SK-N-MC (cell line): Measurements from ENCODE around the gene CAPN15.
"Not testable (repeated sequence)": the region's sequence is repeated elsewhere in the genome, so short reads cannot be mapped to it uniquely, and the experiment has no call there.

Experiments used
- DNase-seq: peaks from one replicate; pipeline ENCODE4 v3.0.0-alpha.2; 2011; ENCODE audit warnings: low read depth, low spot score
- H3K27ac ChIP-seq: fragments of 200-600 bp; sonication (generic); 2 replicates; pipeline ENCODE4 v1.5.1; 2016; ENCODE audit warnings: mixed run types
- H3K36me3 ChIP-seq: fragments of 200-600 bp; sonication (generic); 2 replicates; pipeline ENCODE4 v1.6.1; 2017; ENCODE audit warnings: antibody characterized with exemption, low read length, mixed read lengths; ENCODE audit not compliant: insufficient read depth
- H3K4me3 ChIP-seq: fragments of 200-600 bp; sonication (generic); 2 replicates; pipeline ENCODE4 v1.5.1; 2016
- H3K9ac ChIP-seq: fragments of 200-600 bp; sonication (generic); 2 replicates; pipeline ENCODE4 v1.8.0; 2017; ENCODE audit warnings: mixed run types, mixed read lengths; ENCODE audit not compliant: insufficient read length
- H3K9me3 ChIP-seq: fragments of 200-600 bp; sonication (generic); 2 replicates; pipeline ENCODE4 v1.6.1; 2017; ENCODE audit warnings: low read depth, mild to moderate bottlenecking, antibody characterized with exemption, low read length, moderate library complexity, mixed read lengths
- EZH2 ChIP-seq: fragments of 200-600 bp; sonication (generic); IDR thresholded peaks from one replicate; pipeline ENCODE4 v1.6.1; 2017; ENCODE audit warnings: antibody characterized with exemption
- FOXP2 ChIP-seq: optimal IDR thresholded peaks from 2 replicates; pipeline ENCODE3; 2011; ENCODE audit warnings: mild to moderate bottlenecking, moderate library complexity; ENCODE audit not compliant: insufficient read depth; ENCODE audit errors: extremely low read length, control extremely low read depth
- POLR2AphosphoS5 ChIP-seq: IDR thresholded peaks from 2 replicates; pipeline ENCODE4 v1.6.1; 2012; ENCODE audit warnings: mild to moderate bottlenecking, low read depth, low read length, borderline replicate concordance

Gene CAPN15

DNA sequence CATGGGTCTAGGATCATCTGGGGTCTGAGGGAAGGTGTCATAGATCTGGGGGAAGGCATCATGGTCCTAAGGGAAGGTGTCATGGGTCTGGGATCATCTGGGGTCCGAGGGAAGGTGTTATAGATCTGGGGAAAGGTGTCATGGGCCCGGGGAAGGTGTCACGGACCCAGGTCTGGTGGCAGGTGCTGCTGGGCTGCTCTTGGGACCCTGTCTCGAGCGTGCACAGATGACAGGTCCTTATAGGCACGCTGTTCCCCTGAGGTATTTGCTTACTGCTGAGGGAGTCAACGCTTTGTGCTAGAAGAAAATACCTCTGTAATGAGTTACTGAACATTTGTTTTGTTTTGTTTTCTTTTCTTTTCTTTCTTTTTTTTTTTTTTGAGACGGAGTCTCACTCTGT is 63.7 kb downstream of the CAPN15 start:
- Histone ChIP-seq H3K27ac (no peak overlapping the region), H3K9me3 (no peaks in the 10 kb centered on the region), H3K36me3 (no peaks in the 10 kb centered on the region), H3K9ac (no peak overlapping the region), H3K4me3 (peak overlapping the region; percentile 90)
- no peak for TF ChIP-seq POLR2AphosphoS5
- TF ChIP-seq EZH2 = no peak
- no peak for TF ChIP-seq FOXP2
- no peak for DNase-seq

DNA sequence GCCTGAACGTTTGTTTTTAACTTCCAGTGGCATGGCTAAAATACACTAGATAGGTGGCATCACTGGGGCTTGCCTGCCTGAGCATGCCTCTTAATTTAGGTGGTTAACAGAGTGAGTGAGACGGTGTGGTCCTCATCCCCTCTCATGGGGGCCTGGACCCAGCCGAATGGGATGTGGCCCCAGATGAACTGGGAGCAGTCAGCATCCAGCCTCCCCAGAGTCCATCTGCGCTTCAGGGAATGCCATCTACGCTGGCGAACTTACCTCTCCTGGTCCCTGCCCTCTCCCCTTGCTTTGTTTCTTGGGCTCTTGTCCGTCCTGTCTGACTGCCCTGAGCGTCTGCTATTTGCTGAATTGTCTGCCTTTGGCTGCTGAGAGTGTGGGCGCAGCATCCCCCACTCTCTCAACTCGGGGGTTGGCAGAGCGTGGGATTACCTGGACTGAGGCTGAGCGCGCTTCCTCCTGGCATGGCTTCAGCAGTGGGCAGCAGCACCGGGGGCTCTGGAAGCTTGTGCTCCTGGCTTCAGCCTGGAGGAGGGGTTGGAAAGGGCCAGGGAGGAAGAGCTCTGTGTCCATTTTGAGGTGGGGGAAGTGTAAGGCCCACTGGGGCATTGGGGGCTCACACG is 64.5 kb downstream of the CAPN15 start:
- no peak overlapping the region for H3K27ac ChIP-seq
- H3K9ac ChIP-seq = no peak overlapping the region
- no peak overlapping the region for H3K4me3 ChIP-seq
- no peaks in the 10 kb centered on the region for H3K36me3 ChIP-seq
- no peaks in the 10 kb centered on the region for H3K9me3 ChIP-seq
- no peak for DNase-seq
- TF ChIP-seq POLR2AphosphoS5 (no peak), EZH2 (no peak), FOXP2 (no peak)

DNA sequence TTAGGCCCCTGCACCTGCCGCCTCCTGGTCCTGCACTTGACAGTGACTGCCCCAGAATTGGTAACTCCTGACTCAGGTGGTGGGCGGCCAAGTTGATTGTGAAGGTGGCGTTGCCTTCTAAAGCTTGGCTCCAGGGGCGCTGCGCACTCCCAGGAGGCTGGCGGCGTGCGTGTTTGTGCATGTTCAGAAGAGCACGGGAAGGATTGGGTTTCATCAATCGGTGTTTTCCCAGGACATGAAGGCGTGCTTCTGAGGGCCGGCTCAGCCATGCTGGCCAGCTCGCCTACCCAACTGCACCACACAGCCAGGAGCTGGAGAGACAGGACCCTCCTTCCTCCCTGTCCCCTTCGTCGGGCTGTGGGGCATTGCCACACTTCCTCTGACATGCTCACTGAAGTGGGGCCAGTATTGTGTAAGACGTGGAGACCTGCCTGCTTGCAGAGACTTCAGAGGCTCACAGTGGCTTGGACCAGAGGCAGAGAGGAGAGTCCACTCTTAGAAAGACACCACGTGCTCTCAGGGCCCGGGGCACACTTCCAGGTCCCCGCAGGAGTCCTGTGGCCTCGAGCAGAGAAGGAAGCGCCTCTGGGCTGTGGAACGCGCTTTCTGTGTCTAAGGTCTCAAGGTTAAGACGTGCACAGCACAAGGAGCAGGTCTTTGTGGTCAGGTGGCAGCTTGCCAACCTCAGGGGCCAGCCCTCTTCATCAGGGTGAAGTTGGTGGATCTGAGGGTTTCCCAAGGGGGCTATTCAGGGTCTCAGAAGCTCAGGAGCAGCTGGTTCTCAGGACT is 65.2 kb downstream of the CAPN15 start:
- no peak for DNase-seq
- Histone ChIP-seq H3K4me3 (no peak overlapping the region), H3K9ac (no peak overlapping the region), H3K9me3 (no peaks in the 10 kb centered on the region), H3K27ac (no peak overlapping the region), H3K36me3 (no peaks in the 10 kb centered on the region)
- TF ChIP-seq FOXP2 = no peak
- TF ChIP-seq POLR2AphosphoS5 = no peak
- TF ChIP-seq EZH2 = no peak

- no peak for DNase-seq
- no peak overlapping the region for H3K27ac ChIP-seq
- H3K9ac ChIP-seq = no peak overlapping the region
- no peak overlapping the region for H3K4me3 ChIP-seq
- H3K9me3 ChIP-seq = no peaks in the 10 kb centered on the region
- no peak for TF ChIP-seq FOXP2
- no peaks in the 10 kb centered on the region for H3K36me3 ChIP-seq
Observed at GRCh38 chr16:593406-593805, 65.9 kb downstream of the CAPN15 start.

DNA sequence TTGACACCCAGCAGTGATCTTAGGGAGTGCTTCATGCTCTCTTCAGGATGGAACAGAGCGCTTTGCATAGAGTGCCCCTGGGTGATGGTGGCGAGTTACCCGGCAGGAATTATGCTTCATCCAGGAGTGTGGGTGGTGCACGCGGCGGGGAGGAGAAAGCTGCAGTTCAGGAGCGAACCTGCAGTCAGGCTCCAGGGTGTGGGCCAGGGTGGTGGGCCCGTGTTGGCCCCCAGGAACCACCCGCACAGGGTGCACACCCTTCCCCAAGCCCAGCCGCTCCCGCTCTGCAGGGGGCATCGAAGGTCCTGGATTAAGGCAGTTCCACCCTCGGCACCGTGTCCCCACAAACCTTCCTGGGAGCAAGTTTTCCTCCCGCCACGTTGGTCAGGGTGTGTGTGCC is 66.3 kb downstream of the CAPN15 start:
- Histone ChIP-seq H3K36me3 (no peaks in the 10 kb centered on the region), H3K9me3 (no peaks in the 10 kb centered on the region), H3K9ac (no peak overlapping the region), H3K27ac (no peak overlapping the region), H3K4me3 (no peak overlapping the region)
- DNase-seq = no peak
- TF ChIP-seq EZH2 = no peak
- TF ChIP-seq POLR2AphosphoS5 = no peak
- no peak for TF ChIP-seq FOXP2

DNA sequence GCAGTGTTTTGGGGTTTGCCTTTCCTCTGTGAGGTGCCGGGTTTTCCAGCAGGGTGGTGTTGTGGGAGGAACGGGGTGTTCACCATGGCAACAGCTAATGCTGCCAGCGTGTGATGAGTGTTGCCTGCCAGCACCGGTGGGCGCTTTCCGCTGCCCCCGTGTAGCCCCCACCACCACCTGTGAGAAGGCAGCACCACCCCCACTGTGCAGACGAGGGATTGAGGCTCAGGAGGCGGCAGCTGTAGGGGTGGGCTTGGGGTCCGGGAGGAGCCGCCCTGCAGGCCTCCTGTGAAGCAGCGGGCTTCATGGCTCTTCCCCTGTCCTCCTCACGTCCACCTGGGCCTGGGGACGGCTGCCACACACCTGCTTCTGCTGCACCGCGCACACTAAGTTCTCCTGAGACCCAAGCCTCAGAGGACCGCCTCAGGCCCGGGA is 67.6 kb downstream of the CAPN15 start:
- no peak overlapping the region for H3K27ac ChIP-seq
- H3K9ac ChIP-seq = no peak overlapping the region
- TF ChIP-seq EZH2 (no peak), FOXP2 (no peak), POLR2AphosphoS5 (no peak)

GRCh38 chr16:595942-596735 is 68.6 kb downstream of the CAPN15 start:
- Histone ChIP-seq H3K36me3 (no peaks in the 10 kb centered on the region), H3K9me3 (no peaks in the 10 kb centered on the region), H3K27ac (no peak overlapping the region), H3K4me3 (no peak overlapping the region), H3K9ac (no peak overlapping the region)
- no peak for DNase-seq
- TF ChIP-seq POLR2AphosphoS5 (no peak), FOXP2 (no peak), EZH2 (no peak)

More for the DNA sequence above, 67.6 kb downstream of the CAPN15 start:
- no peaks in the 10 kb centered on the region for H3K9me3 ChIP-seq
- DNase-seq = no peak
- no peaks in the 10 kb centered on the region for H3K36me3 ChIP-seq
- H3K4me3 ChIP-seq = no peak overlapping the region

DNA sequence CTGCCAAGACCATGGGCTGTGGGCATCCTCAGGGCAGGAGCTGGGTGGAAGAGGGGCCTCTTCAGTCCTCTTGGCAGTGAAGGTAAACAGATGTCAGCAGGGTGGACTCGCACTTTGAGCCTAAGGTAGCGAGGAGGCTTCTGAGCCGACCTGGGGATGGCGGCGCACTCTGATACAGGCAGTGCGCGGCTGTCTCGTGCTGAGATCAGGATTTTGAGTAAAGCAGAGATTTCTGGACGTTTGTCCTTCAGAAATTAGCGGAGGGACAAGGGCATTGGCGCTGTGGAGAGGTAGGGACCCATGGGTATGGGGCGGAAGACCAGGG is 69.2 kb downstream of the CAPN15 start:
- no peak overlapping the region for H3K4me3 ChIP-seq
- H3K9ac ChIP-seq = no peak overlapping the region
- TF ChIP-seq EZH2 (no peak), FOXP2 (no peak), POLR2AphosphoS5 (no peak)
- no peaks in the 10 kb centered on the region for H3K36me3 ChIP-seq
- H3K9me3 ChIP-seq = no peaks in the 10 kb centered on the region
- no peak overlapping the region for H3K27ac ChIP-seq
- no peak for DNase-seq

- DNase-seq, H3K4me3 ChIP-seq, H3K9me3 ChIP-seq: not testable (repeated sequence)
Observed at GRCh38 chr16:597655-598054, 70.1 kb downstream of the CAPN15 start.

More at GRCh38 chr16:597655-598054, 70.1 kb downstream of the CAPN15 start:
- not testable (repeated sequence) for H3K36me3 ChIP-seq, H3K9ac ChIP-seq, H3K27ac ChIP-seq
